IMR-90 (cell line): ENCODE results near the gene NUP98. TPM values are rescaled to one million over a fixed set of nuclear protein-coding genes. Genes with fewer than 3 reads are reported as not detected.

ENCODE experiments used
- ATAC-seq: fragments of 200-7000 bp; cut with Tn5 transposase; 2 replicates; pipeline ENCODE4 v1.9.1; 2020; ENCODE audit warnings: low read depth, mild to moderate bottlenecking, moderate library complexity
- BruUV-seq: library from RNA; stranded (reverse); fragments of 400-500 nt; replicated peaks from 2 replicates; lab custom pipeline; 2021; lab: Mats Ljungman, UMichigan
- CTCF ChIA-PET: fragments of 300-600 bp; formaldehyde crosslinking; extraction: SDS; loops from one replicate; lab custom pipeline; 2021; ENCODE audit warnings: antibody characterized with exemption; lab: Yijun Ruan, JAX
- POLR2A ChIA-PET: fragments of 300-600 bp; sonication (Branson Sonifier 250); formaldehyde crosslinking; loops from one replicate; lab custom pipeline; 2022; ENCODE audit warnings: antibody characterized with exemption; ENCODE audit not compliant: unreplicated experiment; lab: Charles Lee
- DNase-seq: peaks from one replicate; pipeline ENCODE4 v3.0.0; 2013
- H2AFZ ChIP-seq: replicated peaks from 2 replicates; pipeline ENCODE3; 2013; ENCODE audit warnings: low read length, mild to moderate bottlenecking; ENCODE audit not compliant: poor library complexity
- H2AK5ac ChIP-seq: 2 replicates; pipeline ENCODE4 v1.6.1; 2013; ENCODE audit warnings: low read depth, low read length, inconsistent platforms
- H2AK9ac ChIP-seq: replicated peaks from 2 replicates; pipeline ENCODE3; 2013; ENCODE audit warnings: mild to moderate bottlenecking, low read depth, low read length, moderate library complexity; ENCODE audit not compliant: poor library complexity
- H2BK120ac ChIP-seq: 2 replicates; pipeline ENCODE4 v1.6.1; 2013; ENCODE audit warnings: low read depth, low read length, inconsistent platforms
- H2BK15ac ChIP-seq: 3 replicates; pipeline ENCODE4 v1.6.1; 2013; ENCODE audit warnings: low read depth, low read length, inconsistent platforms
- H2BK20ac ChIP-seq: 2 replicates; pipeline ENCODE4 v1.6.1; 2013; ENCODE audit warnings: low read depth, mild to moderate bottlenecking, inconsistent platforms, low read length, moderate library complexity
- H2BK5ac ChIP-seq: 2 replicates; pipeline ENCODE4 v1.6.1; 2013; ENCODE audit warnings: mild to moderate bottlenecking, low read depth, low read length, inconsistent platforms; ENCODE audit not compliant: poor library complexity, severe bottlenecking
- H3K14ac ChIP-seq: replicated peaks from 2 replicates; pipeline ENCODE4 v1.6.1; 2013; ENCODE audit warnings: low read depth, low read length, inconsistent platforms
- H3K18ac ChIP-seq: 2 replicates; pipeline ENCODE4 v1.6.1; 2013; ENCODE audit warnings: low read depth, low read length, control low read depth
- H3K23ac ChIP-seq: 2 replicates; pipeline ENCODE4 v1.6.1; 2013; ENCODE audit warnings: low read depth, low read length, inconsistent platforms
- H3K27ac ChIP-seq: 2 replicates; pipeline ENCODE4 v1.5.1; 2013; ENCODE audit warnings: mild to moderate bottlenecking, control low read depth, low read length; ENCODE audit not compliant: insufficient read depth
- H3K27me3 ChIP-seq: 2 replicates; pipeline ENCODE4 v1.6.1; 2013; ENCODE audit warnings: low read length; ENCODE audit not compliant: control insufficient read depth, insufficient read depth
- H3K36me3 ChIP-seq: 2 replicates; pipeline ENCODE4 v1.6.1; 2013; ENCODE audit warnings: low read length, mixed read lengths; ENCODE audit not compliant: control insufficient read depth, insufficient read depth
- H3K4ac ChIP-seq: 2 replicates; pipeline ENCODE4 v1.6.1; 2013; ENCODE audit warnings: low read depth, low read length, inconsistent platforms
- H3K4me1 ChIP-seq: 2 replicates; pipeline ENCODE4 v1.6.1; 2013; ENCODE audit warnings: low read length, mixed read lengths; ENCODE audit not compliant: control insufficient read depth, insufficient read depth
- H3K4me2 ChIP-seq: 2 replicates; pipeline ENCODE4 v1.6.1; 2013; ENCODE audit warnings: low read depth, mild to moderate bottlenecking, control low read depth, low read length, moderate library complexity
- H3K4me3 ChIP-seq: 2 replicates; pipeline ENCODE4 v1.5.1; 2013; ENCODE audit warnings: low read depth, mild to moderate bottlenecking, control low read depth, low read length, moderate library complexity; ENCODE audit not compliant: insufficient read depth
- H3K56ac ChIP-seq: 2 replicates; pipeline ENCODE4 v1.6.1; 2013; ENCODE audit warnings: low read length, inconsistent platforms; ENCODE audit not compliant: insufficient read depth; ENCODE audit errors: extremely low read depth
- H3K79me1 ChIP-seq, 2 experiments: 2 replicates each; pipeline ENCODE4 v1.6.1; 2013; ENCODE audit warnings: low read length in 2 of 2, inconsistent platforms in 1 of 2, low read depth in 1 of 2
- H3K9ac ChIP-seq: 2 replicates; pipeline ENCODE4 v1.6.1; 2013; ENCODE audit warnings: low read depth, low read length, control low read depth
- H3K9me1 ChIP-seq: 2 replicates; pipeline ENCODE4 v1.6.1; 2013; ENCODE audit warnings: low read length, inconsistent platforms; ENCODE audit not compliant: insufficient read depth
- H3K9me3 ChIP-seq: 2 replicates; pipeline ENCODE4 v1.6.1; 2013; ENCODE audit warnings: low read length; ENCODE audit not compliant: control insufficient read depth, insufficient read depth
- H4K20me1 ChIP-seq: 2 replicates; pipeline ENCODE4 v1.6.1; 2013; ENCODE audit warnings: low read length, inconsistent platforms; ENCODE audit not compliant: insufficient read depth
- H4K5ac ChIP-seq: 2 replicates; pipeline ENCODE4 v1.6.1; 2013; ENCODE audit warnings: mild to moderate bottlenecking, low read depth, low read length, control low read depth
- H4K8ac ChIP-seq, 2 experiments: 2 replicates each; pipeline ENCODE4 v1.6.1; 2013; ENCODE audit warnings: low read depth in 2 of 2, low read length in 2 of 2, control low read depth in 1 of 2, inconsistent platforms in 1 of 2
- H4K91ac ChIP-seq: 2 replicates; pipeline ENCODE4 v1.6.1; 2013; ENCODE audit warnings: low read depth, low read length, inconsistent platforms; ENCODE audit not compliant: insufficient read depth
- RAD21 ChIP-seq: IDR thresholded peaks from 2 replicates; pipeline ENCODE4 v1.6.1; 2012; ENCODE audit warnings: low read length, improper control_type of control experiment
- SMC3 ChIP-seq: fragments of 150-350 bp; IDR thresholded peaks from 2 replicates; pipeline ENCODE4 v1.6.1; 2016; ENCODE audit warnings: low read depth, mild to moderate bottlenecking, antibody characterized with exemption, low read length, moderate library complexity
- WGBS, 2 experiments: methylation state at CpG; one replicate each; pipeline versions ENCODE4 v1.1.5 to v1.1.7; 2013; ENCODE audit warnings: missing lambda C conversion rate in 2 of 2; ENCODE audit not compliant: insufficient read length in 1 of 2; ENCODE audit errors: extremely low coverage in 2 of 2; 5-methylcytosine and 5-hydroxymethylcytosine counted together
- dilution Hi-C: fragments of 300-500 bp; cut with HindIII; formaldehyde crosslinking; loops from one replicate; pipeline ENCODE4 v1.14.3; 2018; ENCODE audit warnings: low sequenced_read_pairs; ENCODE audit not compliant: unreplicated experiment
- in situ Hi-C: fragments of 300-500 bp; cut with MboI; formaldehyde crosslinking; loops from 3 replicates; pipeline ENCODE4 v1.14.3; 2019; ENCODE audit warnings: low sequenced_read_pairs, inconsistent platforms, mixed read lengths
- intact Hi-C: fragments of 100-400 bp; cut with micrococcal nuclease; formaldehyde crosslinking; loops from 2 replicates; pipeline ENCODE4 v1.10.0; 2022
- polyA plus RNA-seq, 3 experiments: library from polyadenylated mRNA; depleted of rRNA; stranded (reverse); fragments of >200 nt; gene quantifications; 2 replicates each; pipeline ENCODE4 v1.2.3, GENCODE V29; 2012; ENCODE audit warnings: low replicate concordance in 1 of 3
- total RNA-seq: library from RNA; depleted of rRNA; stranded (reverse); fragments of >200 nt; gene quantifications from 2 replicates; pipeline ENCODE4 v1.2.3, GENCODE V29; 2012
- TF ChIP-seq, protein P1 (sequence below): conservative IDR thresholded peaks from 2 replicates; pipeline ENCODE4 v1.5.1; 2012; ENCODE audit warnings: mild to moderate bottlenecking, low read depth, low read length, improper control_type of control experiment

NUP98 gene
- total and polyA plus RNA-seq, 2 of the 4 experiments (the other 2 are of a cell fraction): 103 to 138 TPM

DNA sequence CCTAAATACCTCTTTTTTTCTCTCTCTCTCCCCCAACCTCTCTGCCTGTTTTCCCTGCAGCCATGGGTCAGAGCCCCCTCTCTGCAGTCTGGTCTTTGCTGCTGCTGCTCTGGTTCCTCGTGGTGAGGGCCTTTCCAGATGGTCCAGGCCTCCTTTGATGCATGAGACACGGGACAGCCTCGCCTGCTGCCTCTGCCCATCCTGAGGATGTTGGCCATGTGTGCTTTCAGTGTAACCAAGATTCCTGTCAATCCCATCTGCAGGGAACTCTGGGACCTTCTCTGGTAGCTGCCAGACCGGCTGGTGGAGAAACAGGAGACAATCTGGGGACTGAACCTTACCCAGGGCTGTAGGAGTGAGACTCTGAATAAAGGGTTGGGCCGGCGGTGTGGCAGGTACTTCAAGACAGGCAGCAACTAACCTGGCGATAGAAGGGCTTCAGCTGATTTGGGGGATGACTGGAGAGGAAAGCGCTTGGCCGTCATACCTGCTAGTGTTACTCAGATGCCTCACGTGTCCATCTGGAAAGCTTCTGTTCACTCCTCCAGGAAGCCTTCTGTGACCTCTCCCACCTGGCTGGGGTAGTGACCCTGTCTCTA lies 133.2 kb downstream of the NUP98 start:
- ChIA-PET CTCF (no interaction called here), POLR2A (no interaction called here)
- WGBS, 2 experiments: 88% methylated on average over 1 of the region's 10 CpGs; no CpG with 5 or more reads in 1 of the 2 experiments
- H3K36me3 ChIP-seq: peaks cover 19% of the 10 kb centered on the region
- H3K4me3 ChIP-seq: no peak overlapping the region
- H3K9ac ChIP-seq: no peak overlapping the region
- dilution Hi-C loops (no loop called here), intact Hi-C loops (no loop called here), in situ Hi-C loops (no loop called here)
- no peaks in the 10 kb centered on the region for H4K20me1 ChIP-seq
- no peaks in the 10 kb centered on the region for H3K4me1 ChIP-seq
- no peaks in the 10 kb centered on the region for H3K79me1 ChIP-seq
- BruUV-seq: no TSS peak
- H3K9me1 ChIP-seq: no peaks in the 10 kb centered on the region
- no peaks in the 10 kb centered on the region for H3K27me3 ChIP-seq
- H3K27ac ChIP-seq: no peak overlapping the region
- H2BK20ac ChIP-seq: no peak overlapping the region
- TF ChIP-seq SMC3 (no peak), RAD21 (no peak)
- TF ChIP-seq, protein P1, sequence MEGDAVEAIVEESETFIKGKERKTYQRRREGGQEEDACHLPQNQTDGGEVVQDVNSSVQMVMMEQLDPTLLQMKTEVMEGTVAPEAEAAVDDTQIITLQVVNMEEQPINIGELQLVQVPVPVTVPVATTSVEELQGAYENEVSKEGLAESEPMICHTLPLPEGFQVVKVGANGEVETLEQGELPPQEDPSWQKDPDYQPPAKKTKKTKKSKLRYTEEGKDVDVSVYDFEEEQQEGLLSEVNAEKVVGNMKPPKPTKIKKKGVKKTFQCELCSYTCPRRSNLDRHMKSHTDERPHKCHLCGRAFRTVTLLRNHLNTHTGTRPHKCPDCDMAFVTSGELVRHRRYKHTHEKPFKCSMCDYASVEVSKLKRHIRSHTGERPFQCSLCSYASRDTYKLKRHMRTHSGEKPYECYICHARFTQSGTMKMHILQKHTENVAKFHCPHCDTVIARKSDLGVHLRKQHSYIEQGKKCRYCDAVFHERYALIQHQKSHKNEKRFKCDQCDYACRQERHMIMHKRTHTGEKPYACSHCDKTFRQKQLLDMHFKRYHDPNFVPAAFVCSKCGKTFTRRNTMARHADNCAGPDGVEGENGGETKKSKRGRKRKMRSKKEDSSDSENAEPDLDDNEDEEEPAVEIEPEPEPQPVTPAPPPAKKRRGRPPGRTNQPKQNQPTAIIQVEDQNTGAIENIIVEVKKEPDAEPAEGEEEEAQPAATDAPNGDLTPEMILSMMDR: no peak
- H3K18ac ChIP-seq: no peak overlapping the region
- no peak overlapping the region for H3K4ac ChIP-seq
- H2BK15ac ChIP-seq: no peak overlapping the region
- H2BK120ac ChIP-seq: no peak overlapping the region
- no peak overlapping the region for H3K56ac ChIP-seq
- H4K8ac ChIP-seq: no peak overlapping the region
- H2BK5ac ChIP-seq: no peak overlapping the region
- no peak overlapping the region for H4K5ac ChIP-seq
- H2AK5ac ChIP-seq: no peak overlapping the region
- no peaks in the 10 kb centered on the region for H3K9me3 ChIP-seq
- no peak overlapping the region for H3K14ac ChIP-seq
- ATAC-seq (no peak), DNase-seq (no peak)
- H4K91ac ChIP-seq: no peak overlapping the region
- no peak overlapping the region for H3K23ac ChIP-seq
- H2AK9ac ChIP-seq: no peak overlapping the region
- H2AFZ ChIP-seq: no peak overlapping the region
- H3K4me2 ChIP-seq: no peak overlapping the region
